GM21737 (cell line): ENCODE data around the gene TMEM208.

Experiments used
- ATAC-seq: cut with Tn5 transposase; IDR thresholded peaks from one replicate; pipeline ENCODE4 v1.9.1; 2021; ENCODE audit warnings: mild to moderate bottlenecking, moderate library complexity; ENCODE audit not compliant: unreplicated experiment

TMEM208 gene

DNA sequence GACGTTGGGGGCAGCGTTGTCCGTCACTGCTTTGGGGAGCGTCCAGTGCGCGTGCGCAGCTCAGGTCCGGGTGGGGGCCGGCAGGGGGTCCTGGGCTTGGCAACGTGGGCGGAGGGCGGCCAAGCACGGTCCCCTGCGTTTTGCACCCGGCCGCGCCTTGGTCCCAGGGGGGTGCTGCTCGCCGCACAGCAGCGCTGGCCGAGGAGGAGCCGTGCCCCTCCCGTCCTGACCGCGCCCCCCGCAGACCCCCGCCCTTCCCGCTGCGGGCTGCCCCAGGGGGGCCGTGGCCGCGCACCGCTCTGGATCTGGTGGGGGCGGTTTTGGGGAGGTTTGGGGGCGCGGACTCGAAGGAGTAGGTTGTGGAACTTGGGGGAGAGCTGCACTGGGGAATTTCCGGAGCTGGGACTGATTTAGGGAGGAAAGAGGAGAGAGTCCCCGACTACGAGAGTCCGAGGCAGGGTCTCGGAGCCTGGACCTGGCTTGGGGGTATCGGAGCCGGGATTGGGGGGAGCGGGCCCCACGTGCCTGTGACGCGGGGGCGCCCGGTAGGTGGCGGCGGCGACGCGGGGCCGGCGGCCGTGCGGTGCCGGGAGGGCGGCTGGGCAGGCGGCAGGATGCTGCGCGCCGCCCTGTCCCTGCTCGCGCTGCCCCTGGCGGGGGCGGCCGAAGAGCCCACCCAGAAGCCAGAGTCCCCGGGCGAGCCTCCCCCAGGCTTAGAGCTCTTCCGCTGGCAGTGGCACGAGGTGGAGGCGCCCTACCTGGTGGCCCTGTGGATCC, 21.7 kb downstream of the TMEM208 start, which contains the start of gene SLC9A5:
Gene SLC9A5, plus strand, starts transcription at position 579 of the 777 bp plus-strand sequence. Its CDS starts 36 bp downstream, at position 615.
- ATAC-seq, result no peak

GRCh38 chr16:67249178-67250044, 22.5 kb downstream of the TMEM208 start:
- no peak for ATAC-seq

DNA sequence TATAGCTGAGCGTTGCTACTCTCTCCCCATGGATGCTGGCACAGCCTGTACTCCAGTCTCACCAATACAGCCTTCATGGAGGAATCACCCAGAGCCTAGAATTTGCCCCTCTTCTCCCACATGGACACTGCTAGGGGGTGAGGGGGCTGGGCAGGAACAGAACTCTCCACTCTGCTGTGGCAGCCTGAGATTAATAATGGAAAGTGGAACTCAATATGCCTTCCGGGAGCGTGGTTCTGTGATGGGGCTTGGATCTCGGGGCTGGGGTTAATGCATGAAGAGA, 23.1 kb downstream of the TMEM208 start:
- no peak for ATAC-seq

GRCh38 chr16:67252609-67253497, 25.9 kb downstream of the TMEM208 start:
- ATAC-seq, result no peak

DNA sequence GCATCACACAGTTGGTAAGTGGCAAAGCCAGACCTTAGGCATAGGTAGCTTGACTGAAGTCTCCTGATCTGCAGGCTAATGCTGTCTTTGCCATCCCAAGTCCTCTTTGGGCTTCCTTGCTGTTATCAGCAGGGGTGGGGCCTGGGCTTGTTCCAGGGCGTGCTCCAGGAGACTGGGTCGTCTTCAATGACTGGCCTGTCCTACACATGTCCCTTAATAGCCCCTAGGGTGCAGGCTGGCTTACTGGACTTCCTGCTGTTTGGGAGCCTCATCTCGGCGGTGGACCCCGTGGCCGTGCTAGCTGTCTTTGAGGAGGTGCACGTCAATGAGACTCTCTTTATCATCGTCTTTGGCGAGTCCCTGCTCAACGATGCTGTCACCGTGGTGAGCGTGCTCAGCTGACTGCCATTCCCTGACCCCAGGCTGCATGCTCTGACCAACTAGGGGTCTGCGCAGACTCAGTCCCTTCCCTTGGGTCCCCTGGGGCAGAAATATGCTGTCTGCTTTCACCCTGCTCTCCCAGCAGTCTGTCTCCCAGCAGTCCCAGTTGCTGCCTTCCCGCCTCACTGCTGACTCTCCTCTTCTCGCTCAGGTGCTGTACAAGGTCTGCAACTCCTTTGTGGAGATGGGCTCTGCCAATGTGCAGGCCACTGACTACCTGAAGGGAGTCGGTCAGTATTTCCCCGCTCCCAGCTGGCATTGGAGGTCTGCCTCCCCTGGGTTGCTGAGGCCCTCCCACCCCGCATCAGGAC, 28.0 kb downstream of the TMEM208 start:
- no peak for ATAC-seq

DNA sequence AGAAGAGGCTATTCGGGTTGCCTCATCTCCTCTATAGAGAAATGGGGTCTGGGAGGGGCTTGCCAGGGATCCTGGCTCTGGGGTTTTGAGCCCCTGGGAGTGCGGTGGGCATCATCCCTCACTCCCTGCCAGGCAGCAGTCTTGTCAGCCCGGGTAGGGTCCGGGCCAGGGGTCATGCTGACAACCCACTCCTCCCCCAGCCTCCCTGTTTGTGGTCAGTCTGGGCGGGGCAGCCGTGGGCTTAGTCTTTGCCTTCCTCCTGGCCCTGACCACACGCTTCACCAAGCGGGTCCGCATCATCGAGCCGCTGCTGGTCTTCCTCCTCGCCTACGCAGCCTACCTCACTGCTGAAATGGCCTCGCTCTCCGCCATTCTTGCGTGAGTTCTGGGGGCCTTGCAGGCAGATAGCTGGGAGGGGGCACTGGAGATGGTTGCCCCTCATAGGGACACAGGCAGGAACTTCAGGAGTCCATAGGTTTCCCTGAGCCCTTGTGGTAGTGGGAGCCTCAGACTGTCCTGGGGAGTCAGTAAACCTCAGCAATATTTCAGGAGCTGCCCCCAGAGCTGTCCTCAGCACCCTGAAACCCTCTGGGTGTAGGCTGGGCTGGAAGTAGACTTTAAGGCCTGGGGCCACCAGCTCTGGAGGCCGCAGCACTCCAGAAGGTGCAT, 28.8 kb downstream of the TMEM208 start:
- ATAC-seq, result no peak

GRCh38 chr16:67256701-67257230, 29.8 kb downstream of the TMEM208 start:
- ATAC-seq, result no peak

- no peak for ATAC-seq
These were observed 30.7 kb downstream of the TMEM208 start for GRCh38 chr16:67257486-67258160.

DNA sequence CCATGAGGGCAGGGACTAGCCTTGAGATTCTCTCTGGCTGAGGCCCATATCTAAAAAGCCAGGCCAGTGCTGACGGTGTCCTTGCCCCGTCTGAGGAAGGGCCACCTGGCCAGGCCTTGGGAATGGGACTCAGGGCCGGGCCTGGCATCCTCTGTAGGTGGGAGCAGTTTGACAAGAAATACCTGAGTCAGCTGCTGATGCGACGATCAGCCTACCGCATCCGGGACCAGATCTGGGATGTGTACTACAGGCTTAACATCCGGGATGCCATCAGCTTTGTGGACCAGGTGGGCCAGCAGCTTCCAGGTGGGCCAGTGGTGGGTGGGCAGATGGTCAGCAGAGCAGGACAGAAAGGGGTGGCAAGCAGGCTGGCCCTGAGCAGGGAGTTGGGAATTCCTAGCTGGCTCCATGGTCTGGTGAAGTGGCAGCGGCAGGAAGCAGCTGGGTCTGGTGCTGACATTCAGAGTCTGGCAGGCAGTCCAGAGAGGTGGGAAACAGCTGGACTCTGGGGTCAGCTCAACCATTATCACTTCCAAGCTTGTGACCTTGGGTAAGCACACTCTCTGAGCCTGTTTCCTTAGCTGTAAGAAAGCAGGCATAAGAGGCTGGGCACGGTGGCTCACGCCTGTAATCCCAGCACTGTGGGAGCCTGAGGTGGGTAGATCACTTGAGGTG, 31.4 kb downstream of the TMEM208 start:
- no peak for ATAC-seq

DNA sequence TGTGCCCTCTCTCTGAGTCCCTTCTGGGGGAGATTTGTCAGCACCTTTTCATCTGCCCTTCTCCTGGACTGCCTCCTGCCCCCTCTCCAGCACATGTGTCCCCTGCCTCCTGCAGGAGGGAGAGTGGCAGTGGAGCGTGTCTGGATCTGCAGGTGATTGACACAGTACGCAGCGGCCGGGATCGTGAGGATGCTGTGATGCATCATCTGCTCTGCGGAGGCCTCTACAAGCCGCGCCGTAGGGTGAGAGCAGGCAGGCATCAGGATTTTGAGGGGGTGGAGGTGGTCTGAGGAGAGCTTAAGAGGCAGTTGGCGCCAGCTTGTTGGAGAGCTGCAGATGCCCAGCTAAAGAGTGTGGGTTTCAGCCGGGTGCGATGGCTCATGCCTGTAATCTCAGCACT, 32.8 kb downstream of the TMEM208 start:
- no peak for ATAC-seq

GRCh38 chr16:67260426-67261063, 33.6 kb downstream of the TMEM208 start:
- ATAC-seq, result no peak

GRCh38 chr16:67263201-67263600, 36.3 kb downstream of the TMEM208 start:
- no peak for ATAC-seq

- no peak for ATAC-seq
These were observed 37.3 kb downstream of the TMEM208 start for GRCh38 chr16:67264277-67264676.

DNA sequence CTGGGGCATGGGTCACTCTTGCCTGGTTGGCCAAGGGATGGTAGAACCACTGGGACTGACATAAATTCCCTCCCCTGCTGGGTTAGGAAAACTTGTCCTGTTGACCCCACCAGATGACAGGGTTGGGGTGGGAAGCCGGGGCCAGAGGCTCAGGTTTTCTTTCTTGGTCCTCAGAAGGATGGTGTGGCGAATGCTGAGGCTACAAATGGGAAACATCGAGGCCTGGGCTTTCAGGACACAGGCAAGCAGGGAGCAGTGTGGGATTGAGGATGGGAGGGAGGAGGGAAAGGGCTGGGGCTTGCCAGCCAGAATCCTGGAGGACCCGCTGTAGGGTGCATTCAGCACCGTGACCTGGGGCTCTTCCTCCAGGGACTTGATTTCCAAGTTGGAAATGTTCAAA, 37.9 kb downstream of the TMEM208 start:
- no peak for ATAC-seq

DNA sequence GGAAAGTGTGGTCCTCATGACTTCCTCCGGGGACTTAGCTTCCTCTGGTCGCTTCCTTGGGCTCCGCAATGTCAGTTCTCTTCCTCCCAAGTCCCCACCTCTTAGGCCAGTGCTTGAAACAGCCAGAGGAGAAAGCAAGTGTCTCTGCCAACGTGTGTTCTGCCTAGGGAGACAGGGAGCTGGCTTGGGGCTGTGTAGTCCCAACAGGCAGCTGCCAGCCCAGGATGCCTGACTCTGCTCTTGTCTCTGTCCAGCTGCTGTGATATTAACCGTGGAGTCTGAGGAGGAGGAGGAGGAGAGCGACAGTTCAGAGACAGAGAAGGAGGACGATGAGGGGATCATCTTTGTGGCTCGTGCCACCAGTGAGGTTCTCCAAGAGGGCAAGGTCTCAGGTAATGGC, 38.9 kb downstream of the TMEM208 start:
- ATAC-seq, result no peak

DNA sequence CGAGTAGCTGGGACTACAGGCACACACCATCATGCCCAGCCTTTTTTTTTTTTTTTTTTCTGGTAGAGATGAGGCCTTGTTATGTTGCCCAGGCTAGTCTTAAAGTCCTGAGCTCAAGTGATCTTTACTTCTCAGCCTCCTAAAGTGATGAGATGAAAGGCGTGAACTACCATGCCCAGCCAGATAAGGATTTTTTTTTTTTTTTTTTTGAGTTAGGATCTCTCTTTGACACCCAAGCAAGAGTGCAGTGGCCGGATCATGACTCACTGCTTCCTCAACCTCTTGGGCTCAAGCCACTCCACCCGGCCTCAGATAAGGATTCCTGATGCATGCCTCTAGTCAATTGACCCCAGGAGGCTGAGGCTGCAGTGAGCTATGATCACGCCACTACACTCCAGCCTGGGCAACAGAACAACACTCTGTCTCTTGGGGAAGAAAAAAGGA, 41.2 kb downstream of the TMEM208 start:
- no peak for ATAC-seq

DNA sequence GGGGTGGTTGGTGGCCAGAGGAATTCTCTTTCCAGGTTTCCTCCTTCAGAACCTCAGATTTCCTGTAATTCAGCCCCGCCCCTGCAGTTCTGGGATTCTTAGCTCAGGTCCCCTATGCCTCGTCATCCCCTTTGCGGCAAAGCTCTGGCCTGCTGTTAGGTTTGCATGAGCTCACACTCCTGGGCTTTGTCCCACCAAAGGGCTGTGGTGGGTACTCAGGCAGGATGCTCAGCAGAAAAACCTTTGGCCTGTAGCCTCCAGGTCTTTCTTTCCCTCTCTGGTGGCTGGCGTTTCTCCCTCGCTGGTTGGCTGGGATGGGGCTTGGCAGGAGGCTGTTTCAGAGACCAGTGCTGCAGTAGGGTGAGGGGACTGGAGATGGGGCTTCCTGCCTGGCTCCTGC, 42.8 kb downstream of the TMEM208 start:
- no peak for ATAC-seq

DNA sequence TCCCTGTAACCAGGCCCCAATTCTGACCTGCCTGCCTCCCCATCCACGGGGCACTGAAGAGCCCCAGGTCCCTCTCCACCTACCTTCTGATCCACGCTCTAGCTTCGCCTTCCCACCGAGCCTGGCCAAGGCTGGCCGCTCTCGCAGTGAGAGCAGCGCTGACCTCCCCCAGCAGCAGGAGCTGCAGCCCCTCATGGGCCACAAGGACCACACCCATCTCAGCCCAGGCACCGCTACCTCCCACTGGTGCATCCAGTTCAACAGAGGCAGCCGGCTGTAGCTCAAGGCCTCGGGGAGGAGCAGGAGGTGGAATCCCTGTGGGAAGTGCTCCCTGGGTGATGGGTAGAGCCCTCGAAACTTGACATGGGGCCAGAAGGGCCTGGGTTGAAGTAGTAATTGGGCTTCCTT, 44.0 kb downstream of the TMEM208 start:
- no peak for ATAC-seq
